ENCODE results near the gene SYT8. TPM values are rescaled to one million over a fixed set of nuclear protein-coding genes. Genes with fewer than 3 reads are reported as not detected.

SYT8 gene
- total and polyA plus RNA-seq, 2 of the 8 experiments (the other 6 are each of a cell fraction or from before 2014, with no cell fraction given), result not detected

- TF ChIP-seq CHD7 (IDR thresholded peaks at IDR 0.05; ENCODE audit: insufficient replicate concordance, low read length), result no peak
- no peak for TF ChIP-seq EP300 (IDR thresholded peaks at IDR 0.05; ENCODE audit: borderline replicate concordance in 1 of 2, low read depth in 2 of 2, low read length in 2 of 2)
- no peak for TF ChIP-seq KDM4A (IDR thresholded peaks at IDR 0.05; ENCODE audit: low read depth, low read length, severe bottlenecking)
- TF ChIP-seq CHD1 (IDR thresholded peaks at IDR 0.05; ENCODE audit: low read depth, low read length), result no peak
- TF ChIP-seq EGR1 (IDR thresholded peaks at IDR 0.05; ENCODE audit: borderline replicate concordance, low read depth, low read length), result no peak
- TF ChIP-seq TEAD4 (IDR thresholded peaks at IDR 0.05; ENCODE audit: low read depth, low read length), result no peak
- TF ChIP-seq KDM1A (IDR thresholded peaks at IDR 0.05; ENCODE audit: borderline replicate concordance, low read length), result no peak
- no peak for TF ChIP-seq SIX5 (IDR thresholded peaks at IDR 0.05; ENCODE audit: low read depth, low read length)
- TF ChIP-seq HDAC6 (IDR thresholded peaks at IDR 0.05; ENCODE audit: low read depth, low read length), result no peak
- TF ChIP-seq SIRT6 (IDR thresholded peaks at IDR 0.05; ENCODE audit: low read length), result no peak
- TF ChIP-seq POU5F1 (IDR thresholded peaks at IDR 0.05; ENCODE audit: low read depth, low read length), result no peak
- no peak for TF ChIP-seq CREB1 (IDR thresholded peaks at IDR 0.05)
Observed at GRCh38 chr11:1840780-1841480, 6.1 kb downstream of the SYT8 start (continued).
